HCT116 (cell line): Measurements from ENCODE around the gene PDE1C. TPM values are rescaled to one million over a fixed set of nuclear protein-coding genes. Genes with fewer than 3 reads are reported as not detected.

Experiments
- ATAC-seq: fragments of 200-7000 bp; cut with Tn5 transposase; 2 replicates; pipeline ENCODE4 v1.9.1; 2020; ENCODE audit warnings: mild to moderate bottlenecking, moderate library complexity
- BruUV-seq: library from RNA; stranded (reverse); fragments of 400-500 nt; replicated peaks from 2 replicates; lab custom pipeline; 2021; lab: Mats Ljungman, UMichigan
- CTCF ChIA-PET: fragments of 300-600 bp; sonication (Branson Sonifier 250); formaldehyde crosslinking; loops from one replicate; lab custom pipeline; 2021; ENCODE audit warnings: antibody characterized with exemption; lab: Charles Lee
- POLR2A ChIA-PET: fragments of 300-600, 350-600 bp; sonication (Branson Sonifier 250); formaldehyde crosslinking; loops from one replicate; lab custom pipeline; 2021; ENCODE audit warnings: antibody characterized with exemption; lab: Charles Lee
- RAD21 ChIA-PET, 2 experiments: fragments of 300-600 bp; sonication (Branson Sonifier 250); formaldehyde crosslinking; loops; one replicate each; lab custom pipeline; 2023; ENCODE audit warnings: low total read pairs in 2 of 2; ENCODE audit not compliant: uncharacterized antibody in 2 of 2, unreplicated experiment in 2 of 2, low non-redundant PET in 1 of 2; lab: Charles Lee
- DNase-seq: peaks from one replicate; pipeline ENCODE4 v3.0.0-alpha.2; 2010; ENCODE audit warnings: low read depth, low spot score
- H2AFZ ChIP-seq: fragments of 200-600 bp; shearing (Covaris generic), sonication (generic); 2 replicates; pipeline ENCODE4 v1.6.1; 2017; ENCODE audit warnings: low read depth, mixed run types, mixed read lengths, antibody characterized with exemption, low read length; ENCODE audit not compliant: poor library complexity, severe bottlenecking
- H3K27ac ChIP-seq: 2 replicates; pipeline ENCODE4 v1.5.1; 2012; ENCODE audit warnings: low read depth, low read length
- H3K27me3 ChIP-seq: fragments of 200-600 bp; sonication (generic); 2 replicates; pipeline ENCODE4 v1.6.1; 2016; ENCODE audit warnings: mixed run types, low read length, mixed read lengths; ENCODE audit not compliant: insufficient read depth
- H3K36me3 ChIP-seq, 2 experiments: fragments of 200-500 bp in 1 of 2; fragments of 200-600 bp in 1 of 2; sonication (Bioruptor generic) in 1 of 2; sonication (generic) in 1 of 2; 2 replicates each; pipeline versions ENCODE4 v1.5.1 to v1.6.1; 2014 to 2016; ENCODE audit warnings: low read length in 2 of 2, inconsistent platforms in 1 of 2, mixed read lengths in 1 of 2, mixed run types in 1 of 2; ENCODE audit not compliant: insufficient read depth in 2 of 2, control insufficient read depth in 1 of 2
- H3K4me1 ChIP-seq, 2 experiments: fragments of 200-600 bp in 1 of 2; sonication (generic) in 1 of 2; 2 replicates each; pipeline versions ENCODE4 v1.5.1 to v1.6.1; 2012 to 2017; ENCODE audit warnings: low read length in 2 of 2, inconsistent platforms in 1 of 2, mild to moderate bottlenecking in 1 of 2, mixed read lengths in 1 of 2, mixed run types in 1 of 2, moderate library complexity in 1 of 2; ENCODE audit not compliant: insufficient read depth in 2 of 2, control insufficient read depth in 1 of 2
- H3K4me2 ChIP-seq: fragments of 200-600 bp; sonication (generic); 2 replicates; pipeline ENCODE4 v1.6.1; 2017; ENCODE audit warnings: mixed run types, low read length, mixed read lengths
- H3K4me3 ChIP-seq, 2 experiments: fragments of 200-600 bp in 1 of 2; sonication (generic) in 1 of 2; replicated peaks in 1 of 2; 2 replicates each; pipeline ENCODE4 v1.5.1; 2011 to 2016; ENCODE audit warnings: low read length in 2 of 2, control low read depth in 1 of 2, low read depth in 1 of 2, mild to moderate bottlenecking in 1 of 2, mixed read lengths in 1 of 2, mixed run types in 1 of 2
- H3K79me2 ChIP-seq: fragments of 200-600 bp; sonication (generic); 2 replicates; pipeline ENCODE4 v1.6.1; 2017; ENCODE audit warnings: mild to moderate bottlenecking, mixed run types, low read length, moderate library complexity, mixed read lengths; ENCODE audit not compliant: insufficient read depth
- H3K9ac ChIP-seq: fragments of 200-600 bp; sonication (generic); 2 replicates; pipeline ENCODE4 v1.6.1; 2016; ENCODE audit warnings: low read length, mixed read lengths
- H3K9me2 ChIP-seq: fragments of 200-600 bp; sonication (generic), shearing (Covaris generic); 2 replicates; pipeline ENCODE4 v1.6.1; 2017; ENCODE audit warnings: mixed run types, mild to moderate bottlenecking, moderate library complexity; ENCODE audit not compliant: insufficient read depth
- H3K9me3 ChIP-seq, 2 experiments: fragments of 200-500 bp in 1 of 2; fragments of 200-600 bp in 1 of 2; sonication (Bioruptor generic) in 1 of 2; sonication (generic) in 1 of 2; 2 replicates each; pipeline ENCODE4 v1.6.1; 2014 to 2017; ENCODE audit warnings: low read length in 2 of 2, mixed read lengths in 2 of 2, inconsistent platforms in 1 of 2, low read depth in 1 of 2, mild to moderate bottlenecking in 1 of 2, mixed run types in 1 of 2, moderate library complexity in 1 of 2; ENCODE audit not compliant: control insufficient read depth in 1 of 2, insufficient read depth in 1 of 2
- H4K20me1 ChIP-seq: fragments of 200-600 bp; sonication (generic), shearing (Covaris generic); 2 replicates; pipeline ENCODE4 v1.6.1; 2017; ENCODE audit warnings: mixed run types, mild to moderate bottlenecking, moderate library complexity; ENCODE audit not compliant: insufficient read depth
- CEBPB ChIP-seq: IDR thresholded peaks from 2 replicates; pipeline ENCODE4 v1.6.1; 2012; ENCODE audit warnings: low read depth
- JUND ChIP-seq: IDR thresholded peaks from 2 replicates; pipeline ENCODE4 v1.6.1; 2012
- SP1 ChIP-seq: IDR thresholded peaks from 2 replicates; pipeline ENCODE4 v1.6.1; 2012; ENCODE audit warnings: low read depth
- SRF ChIP-seq: IDR thresholded peaks from 2 replicates; pipeline ENCODE4 v1.6.1; 2012; ENCODE audit warnings: low read depth
- ZNF274 ChIP-seq: fragments of 200-500 bp; sonication (Bioruptor generic); IDR thresholded peaks from 2 replicates; pipeline ENCODE4 v1.6.1; 2014; ENCODE audit warnings: mild to moderate bottlenecking, low read depth, low read length, inconsistent platforms
- intact Hi-C: fragments of 100-400 bp; cut with micrococcal nuclease; formaldehyde crosslinking; loops from 2 replicates; pipeline ENCODE4 v1.10.0; 2022
- total RNA-seq: library from RNA; stranded (reverse); gene quantifications from one replicate; pipeline ENCODE4 v1.2.1, GENCODE V29; 2021; ENCODE audit not compliant: unreplicated experiment
- TF ChIP-seq, protein P1 (sequence below): IDR thresholded peaks from 2 replicates; pipeline ENCODE4 v1.6.1; 2012
- TF ChIP-seq, protein P2 (sequence below): IDR thresholded peaks from 2 replicates; pipeline ENCODE4 v1.6.1; 2011; ENCODE audit warnings: mild to moderate bottlenecking, low read length, moderate library complexity; ENCODE audit not compliant: insufficient replicate concordance; ENCODE audit errors: extremely low read depth

Gene PDE1C
- total RNA-seq, 1 experiment from 2014 or later: 0.17 TPM

DNA sequence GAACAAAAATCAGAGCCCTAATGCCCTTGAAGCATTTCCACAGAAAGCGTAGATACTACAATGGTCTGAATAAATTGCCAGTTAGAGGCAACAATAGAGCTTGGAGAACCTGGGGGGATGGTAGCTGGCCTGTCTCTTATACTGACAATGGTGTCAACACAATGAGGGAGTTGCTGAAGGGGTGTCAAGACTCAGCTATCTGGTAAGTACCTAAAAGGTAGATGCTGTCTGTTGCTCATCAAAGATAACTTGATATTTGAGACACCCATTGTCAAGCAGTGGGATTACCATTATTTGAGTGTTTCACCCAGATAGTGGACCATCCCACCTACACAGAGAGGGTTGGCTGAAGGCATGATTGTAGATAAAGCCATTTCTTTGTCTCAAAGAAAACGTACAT, 72.8 kb downstream of the PDE1C start:
- no peak for DNase-seq
- Histone ChIP-seq H3K4me3 (no peak overlapping the region), H3K79me2 (no peaks in the 10 kb centered on the region), H3K9ac (no peak overlapping the region), H3K27ac (no peak overlapping the region), H2AFZ (no peak overlapping the region)
- RAD21 ChIA-PET: no interaction called here
- TF ChIP-seq CEBPB (no peak), SP1 (no peak), JUND (no peak), SRF (no peak)
- TF ChIP-seq, protein P1, sequence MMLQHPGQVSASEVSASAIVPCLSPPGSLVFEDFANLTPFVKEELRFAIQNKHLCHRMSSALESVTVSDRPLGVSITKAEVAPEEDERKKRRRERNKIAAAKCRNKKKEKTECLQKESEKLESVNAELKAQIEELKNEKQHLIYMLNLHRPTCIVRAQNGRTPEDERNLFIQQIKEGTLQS: no peak
- TF ChIP-seq, protein P2, sequence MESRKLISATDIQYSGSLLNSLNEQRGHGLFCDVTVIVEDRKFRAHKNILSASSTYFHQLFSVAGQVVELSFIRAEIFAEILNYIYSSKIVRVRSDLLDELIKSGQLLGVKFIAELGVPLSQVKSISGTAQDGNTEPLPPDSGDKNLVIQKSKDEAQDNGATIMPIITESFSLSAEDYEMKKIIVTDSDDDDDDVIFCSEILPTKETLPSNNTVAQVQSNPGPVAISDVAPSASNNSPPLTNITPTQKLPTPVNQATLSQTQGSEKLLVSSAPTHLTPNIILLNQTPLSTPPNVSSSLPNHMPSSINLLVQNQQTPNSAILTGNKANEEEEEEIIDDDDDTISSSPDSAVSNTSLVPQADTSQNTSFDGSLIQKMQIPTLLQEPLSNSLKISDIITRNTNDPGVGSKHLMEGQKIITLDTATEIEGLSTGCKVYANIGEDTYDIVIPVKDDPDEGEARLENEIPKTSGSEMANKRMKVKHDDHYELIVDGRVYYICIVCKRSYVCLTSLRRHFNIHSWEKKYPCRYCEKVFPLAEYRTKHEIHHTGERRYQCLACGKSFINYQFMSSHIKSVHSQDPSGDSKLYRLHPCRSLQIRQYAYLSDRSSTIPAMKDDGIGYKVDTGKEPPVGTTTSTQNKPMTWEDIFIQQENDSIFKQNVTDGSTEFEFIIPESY: no peak
- TF ChIP-seq, all 23 proteins: peak for 0
- Histone ChIP-seq H3K4me2 (no peak overlapping the region), H3K9me3 (no peaks in the 10 kb centered on the region), H3K27me3 (peaks cover 11% of the 10 kb centered on the region; the same call in 1 of the 2 replicates), H3K9me2 (no peaks in the 10 kb centered on the region), H3K4me1 (no peaks in the 10 kb centered on the region), H4K20me1 (no peaks in the 10 kb centered on the region), H3K36me3 (no peaks in the 10 kb centered on the region)
- BruUV-seq: no TSS peak
- no peak for ATAC-seq
- CTCF ChIA-PET: no interaction called here
- intact Hi-C loops: no loop called here
- POLR2A ChIA-PET: no interaction called here

DNA sequence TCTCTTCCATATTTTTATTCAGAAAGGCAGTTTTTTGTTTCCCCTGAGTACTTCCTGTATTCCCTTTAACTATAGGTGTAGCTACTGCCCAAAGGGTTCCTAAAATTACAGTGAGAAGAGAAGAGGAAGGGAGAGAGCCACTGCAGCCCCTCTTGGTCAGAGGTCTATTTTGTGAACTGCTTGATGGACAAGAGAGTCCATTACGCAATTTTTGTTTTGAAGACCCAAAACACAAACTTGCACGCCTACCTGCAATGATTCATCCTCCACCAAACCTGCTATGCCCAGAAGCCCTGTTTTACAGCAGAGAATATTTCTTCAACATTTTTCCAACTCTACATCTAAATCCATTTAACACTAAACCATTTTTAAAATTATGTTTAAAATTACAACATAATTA, 75.1 kb downstream of the PDE1C start:
- Histone ChIP-seq H3K9me3 (no peaks in the 10 kb centered on the region), H3K27ac (no peak overlapping the region), H3K9me2 (no peaks in the 10 kb centered on the region), H3K4me3 (no peak overlapping the region), H2AFZ (no peak overlapping the region), H3K79me2 (no peaks in the 10 kb centered on the region), H3K9ac (no peak overlapping the region), H3K4me2 (no peak overlapping the region), H3K36me3 (no peaks in the 10 kb centered on the region), H3K4me1 (no peaks in the 10 kb centered on the region), H4K20me1 (no peaks in the 10 kb centered on the region), H3K27me3 (peaks cover 11% of the 10 kb centered on the region; the same call in 1 of the 2 replicates)
- TF ChIP-seq ZNF274: no peak
- DNase-seq (no peak), ATAC-seq (no peak)
- POLR2A ChIA-PET: no interaction called here
- CTCF ChIA-PET: no interaction called here
- intact Hi-C loops: no loop called here
- RAD21 ChIA-PET: no interaction called here
- BruUV-seq: no TSS peak
